GM18502 (cell line): Measurements from ENCODE around the gene FUS.
"Not testable (repeated sequence)": the region's sequence is repeated elsewhere in the genome, so short reads cannot be mapped to it uniquely, and the experiment has no call there.

Experiments
- ATAC-seq: cut with Tn5 transposase; IDR thresholded peaks from one replicate; pipeline ENCODE4 v1.9.1; 2021; ENCODE audit warnings: mild to moderate bottlenecking; ENCODE audit not compliant: unreplicated experiment, poor library complexity

The FUS gene

DNA sequence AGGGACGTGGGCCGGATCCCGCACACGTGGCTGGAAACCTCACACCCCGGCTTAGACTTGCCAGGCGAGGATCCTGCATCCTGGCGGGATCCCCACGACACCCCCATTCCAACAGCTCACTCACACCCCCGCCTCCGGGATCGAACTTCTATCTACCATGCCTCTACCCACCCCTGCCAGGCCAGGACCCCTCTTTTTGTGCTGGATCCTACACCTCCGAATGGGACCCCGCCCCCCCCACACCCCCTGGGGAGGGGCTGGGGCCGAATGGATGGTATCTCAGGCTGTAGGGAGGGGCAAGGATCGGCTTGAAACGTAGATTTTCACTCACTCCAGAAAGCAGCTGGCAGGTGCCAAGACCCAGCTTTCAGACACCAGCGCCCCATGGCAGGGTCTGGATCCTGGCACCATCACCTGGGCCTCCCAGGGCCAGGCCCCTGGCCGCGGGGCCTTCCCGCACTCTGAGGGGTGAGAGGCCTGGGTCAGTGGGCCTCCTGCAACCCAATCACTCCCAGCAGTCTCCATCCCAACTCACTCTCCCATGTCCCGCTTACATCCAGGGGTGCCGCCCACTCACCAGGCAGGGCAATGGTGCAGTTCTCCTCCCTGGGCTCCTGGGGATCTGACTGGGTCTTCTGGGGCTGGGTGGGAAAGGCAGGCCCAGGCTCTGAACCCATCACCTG is 36.8 kb upstream of the FUS start:
- ATAC-seq = no peak

GRCh38 chr16:31143694-31144148 is 36.2 kb upstream of the FUS start:
- ATAC-seq = no peak

DNA sequence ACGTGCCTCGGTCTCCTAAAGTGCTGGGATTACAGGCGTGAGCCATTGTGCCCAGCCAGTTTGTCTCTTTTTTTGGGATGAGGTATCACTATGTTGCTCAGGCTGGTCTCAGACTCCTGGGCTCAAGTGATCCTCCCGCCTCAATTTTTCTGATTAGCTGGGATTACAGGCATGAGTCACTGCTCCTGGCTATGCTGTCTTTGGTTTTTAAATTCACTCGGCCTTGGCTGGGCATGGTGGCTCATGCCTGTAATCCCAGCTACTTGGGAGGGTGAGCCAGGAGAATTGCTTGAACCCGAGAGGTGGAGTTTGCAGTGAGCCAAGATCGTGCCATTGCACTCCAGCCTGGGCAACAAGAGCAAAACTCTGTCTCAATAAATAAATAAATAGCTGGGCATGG is 35.5 kb upstream of the FUS start:
- ATAC-seq = not testable (repeated sequence)

DNA sequence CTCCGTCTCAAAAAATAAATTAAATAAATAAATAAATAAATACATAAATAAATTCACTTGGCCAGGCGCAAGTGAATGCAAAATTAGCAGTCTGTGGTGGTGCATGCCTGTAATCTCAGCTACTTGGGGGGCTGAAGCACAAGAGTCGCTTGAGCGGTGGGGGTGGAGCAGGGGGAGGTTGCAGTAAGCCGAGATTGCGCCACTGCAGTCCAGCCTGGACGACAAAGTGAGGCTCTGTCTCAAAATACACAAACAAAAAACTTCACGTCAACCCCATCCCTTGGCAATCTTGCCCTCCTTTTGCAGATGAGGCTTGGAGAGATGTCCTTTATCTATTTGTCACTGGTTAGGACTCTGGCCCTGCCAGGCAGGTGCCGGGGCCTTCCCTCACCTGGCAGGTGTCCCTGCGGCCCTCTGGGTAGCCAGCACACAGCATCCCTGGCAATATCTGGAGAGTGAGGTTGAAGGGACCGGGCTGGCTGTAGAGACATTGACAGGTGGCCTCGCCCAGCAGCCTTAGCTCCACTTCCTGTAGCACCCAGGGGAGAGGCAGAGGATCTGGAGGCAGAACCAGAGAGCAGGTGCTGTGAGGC is 34.4 kb upstream of the FUS start:
- no peak for ATAC-seq

DNA sequence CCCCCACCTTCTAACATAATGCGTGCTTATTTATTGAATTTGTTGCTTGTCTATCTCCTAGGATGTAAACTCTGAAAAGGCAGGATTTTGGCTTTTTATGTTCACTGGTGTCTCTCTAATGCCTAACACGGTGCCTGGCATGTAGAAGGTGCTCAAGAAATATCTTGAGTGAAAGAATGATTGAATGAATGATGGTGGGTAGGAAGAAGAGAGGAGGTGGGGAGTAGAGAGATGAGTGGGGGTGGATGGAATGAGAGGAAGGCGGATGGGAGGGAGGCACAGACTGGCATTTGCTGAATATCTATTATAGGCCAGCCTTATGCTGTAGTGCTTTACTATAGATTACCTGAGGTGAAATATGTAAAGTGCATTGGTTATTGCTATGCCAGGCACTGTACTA is 32.4 kb upstream of the FUS start:
- ATAC-seq = no peak

GRCh38 chr16:31148281-31148728 is 31.6 kb upstream of the FUS start:
- no peak for ATAC-seq

- ATAC-seq = no peak
Measured at GRCh38 chr16:31148896-31149295, 31.0 kb upstream of the FUS start.

GRCh38 chr16:31149332-31149731 is 30.6 kb upstream of the FUS start:
- ATAC-seq = no peak

GRCh38 chr16:31149894-31150890 is 29.7 kb upstream of the FUS start, which contains the start of gene PRSS36:
PRSS36 (minus strand) TSS chr16:31150066; CDS start chr16:31150035, 31 bp downstream.
- no peak for ATAC-seq

DNA sequence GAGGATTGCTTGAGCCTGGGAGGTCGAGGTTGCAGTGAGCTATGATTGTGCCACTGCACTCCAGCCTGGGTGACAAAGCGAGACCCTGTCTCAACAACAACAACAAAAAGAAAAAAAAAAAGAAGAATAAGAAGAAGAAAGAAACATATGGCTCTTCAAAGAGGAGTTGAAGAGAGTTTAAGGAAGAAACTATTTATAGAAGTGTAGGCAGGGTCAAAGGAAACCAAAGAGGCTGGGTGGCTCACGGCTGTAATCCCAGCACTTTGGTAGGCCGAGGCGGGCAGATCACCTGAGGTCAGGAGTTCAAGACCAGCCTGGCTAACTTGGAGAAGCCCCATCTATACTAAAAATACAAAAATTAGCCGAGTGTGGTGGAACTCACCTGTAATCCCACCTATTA is 29.0 kb upstream of the FUS start:
- not testable (repeated sequence) for ATAC-seq

DNA sequence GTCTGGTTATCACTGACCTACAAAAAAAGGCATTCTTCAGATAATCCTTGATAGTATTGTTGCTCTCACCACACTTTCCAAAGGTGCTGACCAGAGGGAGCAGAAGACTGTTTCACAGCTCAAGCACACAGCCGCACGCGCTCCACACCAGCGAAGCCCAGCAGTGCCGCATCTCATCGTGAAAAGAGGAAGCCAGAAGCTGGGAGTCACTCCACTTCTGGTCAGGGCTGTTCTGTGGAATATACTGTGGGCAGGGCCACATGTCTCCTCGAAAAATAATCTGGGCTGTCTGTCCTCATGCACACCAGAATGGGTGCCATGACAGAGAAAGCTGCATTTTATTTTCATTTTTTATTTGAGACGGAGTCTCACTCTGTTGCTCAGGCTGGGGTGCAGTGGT is 22.8 kb upstream of the FUS start:
- ATAC-seq = no peak

- ATAC-seq = no peak
Measured at GRCh38 chr16:31167315-31167714, 12.6 kb upstream of the FUS start.

- no peak for ATAC-seq
Measured at GRCh38 chr16:31168848-31169247, 11.1 kb upstream of the FUS start.

DNA sequence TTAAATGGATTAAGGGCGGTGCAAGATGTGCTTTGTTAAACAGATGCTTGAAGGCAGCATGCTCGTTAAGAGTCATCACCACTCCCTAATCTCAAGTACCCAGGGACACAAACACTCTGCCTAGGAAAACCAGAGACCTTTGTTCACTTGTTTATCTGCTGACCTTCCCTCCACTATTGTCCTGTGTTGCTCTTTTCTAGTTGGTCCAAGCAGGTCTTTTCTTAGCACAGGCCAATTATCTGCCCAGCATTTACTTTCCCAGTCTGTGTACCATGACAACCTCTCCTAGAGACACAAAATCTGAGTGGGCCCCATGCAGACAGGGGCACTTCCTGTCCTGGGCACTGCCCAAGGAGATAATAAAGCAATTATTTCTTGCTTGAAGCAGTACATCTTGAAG is 9.9 kb upstream of the FUS start:
- ATAC-seq = not testable (repeated sequence)

GRCh38 chr16:31177136-31177535 is 2.8 kb upstream of the FUS start:
- ATAC-seq = no peak

- ATAC-seq = no peak
Measured at GRCh38 chr16:31179219-31179746, 656 bp upstream of the FUS start.

GRCh38 chr16:31181102-31181830 is 1.3 kb downstream of the FUS start:
- no peak for ATAC-seq

- no peak for ATAC-seq
Measured at GRCh38 chr16:31182391-31182790, 2.5 kb downstream of the FUS start.

DNA sequence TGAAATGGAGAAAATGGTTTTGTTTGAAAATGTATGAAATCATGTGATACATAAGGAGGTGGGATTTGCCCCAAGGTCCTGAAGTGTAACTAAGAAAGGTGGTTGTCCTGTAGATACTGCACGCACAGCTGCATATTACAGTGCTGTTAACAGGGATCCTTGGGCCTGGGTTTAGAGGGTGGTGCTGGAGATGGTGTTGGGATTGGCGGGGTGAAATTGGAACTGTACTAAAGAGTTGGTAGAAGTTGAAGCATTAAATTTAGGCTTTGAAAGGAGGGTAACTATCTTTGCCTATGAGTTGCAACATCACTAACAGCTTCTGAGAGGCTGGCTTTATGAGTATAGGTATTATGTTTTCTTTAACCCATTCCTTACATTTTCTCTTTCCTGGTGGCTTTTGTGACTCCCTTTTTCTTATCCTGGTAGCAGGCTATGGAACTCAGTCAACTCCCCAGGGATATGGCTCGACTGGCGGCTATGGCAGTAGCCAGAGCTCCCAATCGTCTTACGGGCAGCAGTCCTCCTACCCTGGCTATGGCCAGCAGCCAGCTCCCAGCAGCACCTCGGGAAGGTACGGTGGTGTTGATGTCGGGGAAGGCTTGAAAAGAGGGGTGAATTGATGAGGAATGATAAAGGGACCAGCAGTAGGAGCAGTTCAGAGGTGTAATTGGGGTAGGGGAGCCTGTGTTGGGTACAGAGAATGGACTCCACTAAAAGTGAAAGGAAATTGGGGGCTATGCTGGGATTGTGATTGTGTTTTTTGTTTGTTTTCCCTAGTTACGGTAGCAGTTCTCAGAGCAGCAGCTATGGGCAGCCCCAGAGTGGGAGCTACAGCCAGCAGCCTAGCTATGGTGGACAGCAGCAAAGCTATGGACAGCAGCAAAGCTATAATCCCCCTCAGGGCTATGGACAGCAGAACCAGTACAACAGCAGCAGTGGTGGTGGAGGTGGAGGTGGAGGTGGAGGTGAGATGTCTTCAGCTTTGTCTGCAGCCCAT is 3.8 kb downstream of the FUS start:
- no peak for ATAC-seq
